GM18502 (cell line): ENCODE measurements around the gene PLEKHG2.
"Not testable (repeated sequence)": the region's sequence is repeated elsewhere in the genome, so short reads cannot be mapped to it uniquely, and the experiment has no call there.

Source experiments
- ATAC-seq: cut with Tn5 transposase; IDR thresholded peaks from one replicate; pipeline ENCODE4 v1.9.1; 2021; ENCODE audit warnings: mild to moderate bottlenecking; ENCODE audit not compliant: unreplicated experiment, poor library complexity

Gene PLEKHG2

GRCh38 chr19:39412100-39412866 is at the start of gene PLEKHG2:
PLEKHG2 (plus strand) TSS chr19:39412669; CDS start chr19:39414087, 1,418 bp downstream.
- ATAC-seq, result peak; percentile 53

GRCh38 chr19:39362682-39363657 is 49.5 kb upstream of the PLEKHG2 start:
- no peak for ATAC-seq

GRCh38 chr19:39363901-39364457 is 48.5 kb upstream of the PLEKHG2 start:
- no peak for ATAC-seq

GRCh38 chr19:39365531-39365930 is 46.9 kb upstream of the PLEKHG2 start:
- ATAC-seq, result no peak

GRCh38 chr19:39369200-39369599 is 43.3 kb upstream of the PLEKHG2 start:
- ATAC-seq, result no peak

- no peak for ATAC-seq
These were observed 41.7 kb upstream of the PLEKHG2 start for GRCh38 chr19:39370735-39371134.

- ATAC-seq, result no peak
These were observed 40.2 kb upstream of the PLEKHG2 start for GRCh38 chr19:39372047-39372802.

- ATAC-seq, result no peak
These were observed 39.5 kb upstream of the PLEKHG2 start for GRCh38 chr19:39372941-39373340.

GRCh38 chr19:39375929-39376328 is 36.5 kb upstream of the PLEKHG2 start:
- ATAC-seq, result no peak

- ATAC-seq, result no peak
These were observed 34.8 kb upstream of the PLEKHG2 start for GRCh38 chr19:39377373-39378362.

- ATAC-seq, result not testable (repeated sequence)
These were observed 33.1 kb upstream of the PLEKHG2 start for GRCh38 chr19:39379366-39379765.

GRCh38 chr19:39379865-39380396 is 32.5 kb upstream of the PLEKHG2 start:
- ATAC-seq, result no peak

GRCh38 chr19:39380521-39381502 is 31.7 kb upstream of the PLEKHG2 start:
- ATAC-seq, result no peak

- ATAC-seq, result no peak
These were observed 30.4 kb upstream of the PLEKHG2 start for GRCh38 chr19:39381910-39382611.

GRCh38 chr19:39382991-39383828 is 29.3 kb upstream of the PLEKHG2 start:
- no peak for ATAC-seq
